HG03280 (cell line): ENCODE data around the gene ALCAM.

Source experiments
- ATAC-seq: cut with Tn5 transposase; IDR thresholded peaks from one replicate; pipeline ENCODE4 v1.9.1; 2021; ENCODE audit warnings: mild to moderate bottlenecking, moderate library complexity; ENCODE audit not compliant: unreplicated experiment

The ALCAM gene

DNA sequence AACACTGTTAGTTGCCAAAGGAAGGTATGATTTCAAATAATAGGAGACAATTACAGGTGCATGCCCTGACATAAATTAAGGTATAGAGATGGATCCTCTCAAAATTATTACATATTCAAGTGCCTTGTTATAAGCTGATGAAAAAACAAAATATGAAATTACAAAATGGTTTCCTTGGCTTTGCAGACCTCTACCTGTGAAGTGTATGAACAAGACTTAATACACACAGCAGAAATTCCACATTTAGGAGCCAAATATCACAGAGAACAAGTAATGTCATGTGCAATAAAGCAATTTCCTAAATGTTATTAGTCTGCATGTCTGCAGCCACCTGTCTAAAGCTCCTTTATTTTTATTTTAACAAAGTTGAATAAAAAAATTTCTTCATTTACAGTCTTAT lies 151.5 kb downstream of the ALCAM start:
- no peak for ATAC-seq

DNA sequence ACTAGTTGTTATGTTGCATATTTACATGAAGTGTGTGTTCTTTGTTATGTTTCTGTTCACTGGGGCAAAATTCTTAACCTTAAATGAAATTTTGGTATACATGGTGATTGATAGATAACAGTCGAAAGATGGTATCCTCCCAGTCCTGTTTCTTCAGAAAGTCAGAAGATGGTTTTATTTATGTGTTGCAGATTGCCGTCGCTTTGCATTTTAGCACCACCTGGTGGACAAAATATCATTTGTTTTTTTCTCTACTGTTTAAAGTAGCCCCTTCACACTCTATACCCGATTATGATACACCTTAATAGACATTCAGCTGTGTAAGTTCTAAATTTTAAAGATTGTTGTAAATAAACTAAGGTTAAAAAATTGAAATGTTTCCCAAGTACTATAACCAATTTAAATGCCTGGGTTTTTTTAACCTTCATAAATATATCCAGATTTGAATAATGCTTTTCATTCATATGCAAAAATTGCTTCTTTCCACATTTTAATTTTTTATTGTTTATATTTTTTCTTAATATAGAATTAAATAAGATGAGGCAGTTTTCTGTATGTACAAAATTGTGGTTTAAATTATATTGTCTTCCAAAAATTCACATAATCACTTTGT lies 152.2 kb downstream of the ALCAM start:
- peak; percentile 93 for ATAC-seq

DNA sequence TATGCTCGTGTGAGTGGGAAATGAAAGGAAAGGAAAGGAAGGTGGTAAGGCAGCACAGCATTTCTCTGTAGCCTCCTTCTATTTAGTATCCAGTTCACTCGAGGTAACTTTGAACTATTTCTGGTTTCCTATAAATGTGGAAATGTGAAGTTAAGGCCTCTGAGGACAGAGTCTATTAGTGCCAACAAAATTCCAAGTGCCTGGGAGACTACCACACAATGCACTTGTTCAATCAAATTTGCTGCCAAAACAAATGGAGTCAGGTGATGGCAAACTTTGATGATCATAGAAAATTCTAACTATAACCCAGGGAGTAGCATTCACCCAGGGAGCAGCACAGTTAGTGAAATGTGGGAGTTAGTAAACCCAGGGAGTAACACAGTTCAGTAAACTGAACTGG lies 155.1 kb downstream of the ALCAM start:
- no peak for ATAC-seq

DNA sequence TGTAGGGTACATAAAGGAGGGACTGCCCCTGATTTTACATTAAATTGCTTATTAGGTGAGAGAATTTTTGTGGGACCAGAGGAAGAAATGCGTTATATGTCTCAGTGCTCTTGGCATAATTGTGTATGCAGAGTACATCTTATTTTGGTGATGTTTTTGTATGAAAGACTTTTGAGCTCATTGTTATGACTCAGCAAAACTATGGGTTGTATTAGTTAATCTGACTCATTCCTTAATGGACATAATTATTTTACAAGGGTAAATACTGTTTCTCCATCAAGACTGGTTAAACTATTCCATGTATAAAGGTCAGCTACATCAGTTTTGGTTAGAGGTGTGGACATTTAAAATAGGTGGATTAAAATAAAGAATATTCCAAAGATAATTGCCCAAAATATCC lies 156.8 kb downstream of the ALCAM start:
- no peak for ATAC-seq

DNA sequence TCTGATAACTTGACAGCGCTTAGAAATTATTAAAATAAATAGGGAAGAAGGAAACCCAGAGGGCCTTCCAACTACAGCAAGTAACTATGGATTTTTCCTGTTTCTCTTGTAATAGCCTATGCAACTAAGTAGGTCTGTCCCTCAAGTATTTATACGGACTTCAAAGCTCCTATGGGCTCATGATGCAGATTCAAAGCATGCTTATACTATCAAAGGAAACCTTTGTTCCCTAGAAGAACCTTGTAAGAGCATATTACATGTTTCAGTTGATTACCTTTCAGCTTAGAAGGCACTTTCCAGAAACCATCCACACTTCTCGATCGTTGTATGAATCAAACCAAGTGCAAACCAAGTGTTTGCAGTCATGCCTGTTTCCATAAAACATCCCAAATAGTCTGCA lies 158.8 kb downstream of the ALCAM start:
- ATAC-seq: no peak

DNA sequence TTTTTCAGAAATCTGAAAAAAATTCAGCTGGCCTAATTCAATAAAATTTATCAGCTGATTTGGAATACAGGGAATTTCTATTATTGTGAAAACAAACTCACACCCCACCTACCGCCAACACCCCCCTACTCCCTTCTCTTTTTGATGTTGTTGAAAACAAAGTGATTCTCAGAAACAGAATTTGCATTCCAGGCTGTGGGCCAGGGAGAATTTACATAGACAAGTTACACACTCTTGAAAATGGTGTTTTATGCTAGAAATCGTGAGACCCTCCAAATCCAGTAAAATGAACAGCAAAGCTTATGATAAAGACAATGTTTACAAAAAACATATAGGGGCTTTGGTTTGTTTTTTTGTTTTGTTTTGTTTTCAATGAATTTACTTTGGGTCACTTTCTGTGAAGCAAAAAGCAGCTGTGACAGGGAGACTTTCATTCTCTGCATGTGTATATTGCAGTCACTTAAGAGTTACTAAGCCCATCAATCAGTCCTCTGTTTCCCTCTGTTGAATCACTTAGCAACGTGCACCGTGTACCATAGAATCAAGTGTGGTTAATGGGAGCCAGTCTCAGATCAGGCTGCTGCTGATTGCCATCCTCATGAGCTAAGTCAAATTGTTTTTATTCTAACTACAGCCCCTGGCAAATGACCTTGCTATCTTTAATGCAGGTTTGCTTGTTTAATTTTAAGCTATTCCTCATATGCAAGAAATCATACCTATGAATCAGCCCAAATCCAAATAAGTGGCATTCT lies 159.8 kb downstream of the ALCAM start:
- ATAC-seq: no peak

DNA sequence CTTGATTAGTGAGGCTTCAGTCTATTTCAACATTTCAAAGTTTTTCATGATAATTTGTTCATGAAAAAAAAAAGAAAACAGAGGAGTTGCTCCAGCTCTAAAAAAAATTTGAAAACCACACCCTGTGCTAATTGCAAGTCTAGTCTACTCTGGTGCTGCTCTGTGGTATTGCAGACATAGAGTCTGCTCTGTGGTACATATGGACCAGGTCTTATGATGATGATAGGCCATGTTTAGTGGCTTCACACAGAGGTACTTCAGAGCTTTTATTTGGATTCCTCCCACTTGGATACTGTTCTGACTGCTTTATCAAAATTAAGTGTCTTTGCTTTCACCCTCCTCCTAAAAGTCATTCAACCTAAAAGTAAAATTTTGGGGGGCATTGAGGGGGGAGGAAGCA lies 160.8 kb downstream of the ALCAM start:
- ATAC-seq: no peak

DNA sequence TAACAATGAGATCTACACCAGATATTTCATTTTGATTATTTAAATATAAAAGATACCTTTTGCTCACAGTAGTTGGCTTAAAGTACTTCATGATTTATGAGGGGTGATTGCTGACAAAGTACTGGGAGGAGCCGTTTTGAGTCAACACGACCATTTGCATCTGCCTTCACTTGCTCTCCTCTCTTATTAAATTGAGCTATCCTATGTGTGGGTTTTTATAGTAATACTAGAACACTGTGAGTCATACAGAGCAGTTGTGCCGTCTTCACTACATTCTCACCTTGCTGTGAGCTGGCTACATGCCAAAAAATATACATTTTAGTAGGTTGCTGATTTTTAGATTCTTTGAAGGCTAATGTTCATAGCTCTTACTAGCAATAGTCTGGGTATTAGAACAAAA lies 161.2 kb downstream of the ALCAM start:
- peak; percentile 73 for ATAC-seq

DNA sequence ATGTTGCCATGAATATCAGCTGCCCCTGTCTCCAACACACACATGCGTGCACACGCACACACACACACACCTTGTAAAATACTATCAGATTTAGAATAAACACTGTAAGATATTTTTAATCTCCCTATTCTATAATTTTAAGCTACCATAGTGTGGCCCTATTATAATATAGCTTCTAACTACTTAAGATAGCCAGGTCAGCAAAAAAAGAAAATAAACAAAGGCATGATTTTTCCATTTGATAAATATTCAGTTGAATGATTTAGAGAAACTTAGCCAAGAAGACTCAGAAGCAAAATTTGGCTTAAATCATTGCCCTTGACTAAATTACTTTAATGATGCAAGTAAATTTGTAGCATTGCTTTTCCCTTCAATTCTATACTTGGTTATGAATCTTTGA lies 162.2 kb downstream of the ALCAM start:
- ATAC-seq: no peak

DNA sequence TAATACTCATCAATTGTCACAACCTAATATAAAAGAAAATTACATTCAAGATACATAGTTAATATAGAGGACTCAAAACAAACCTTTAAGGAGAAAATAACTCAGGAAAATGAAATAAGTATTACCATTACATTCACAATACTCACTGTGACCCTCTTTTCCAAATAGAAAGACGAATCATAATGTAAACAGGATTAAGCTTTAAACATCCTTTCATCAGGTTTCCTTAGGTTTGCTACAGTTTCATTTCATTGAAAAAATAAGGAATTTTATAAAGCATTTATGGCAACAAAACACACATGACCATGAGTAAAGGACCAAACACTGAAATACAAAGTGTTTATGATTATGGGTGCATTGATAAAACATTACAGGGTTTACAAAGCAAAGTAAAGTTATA lies 162.7 kb downstream of the ALCAM start:
- no peak for ATAC-seq

DNA sequence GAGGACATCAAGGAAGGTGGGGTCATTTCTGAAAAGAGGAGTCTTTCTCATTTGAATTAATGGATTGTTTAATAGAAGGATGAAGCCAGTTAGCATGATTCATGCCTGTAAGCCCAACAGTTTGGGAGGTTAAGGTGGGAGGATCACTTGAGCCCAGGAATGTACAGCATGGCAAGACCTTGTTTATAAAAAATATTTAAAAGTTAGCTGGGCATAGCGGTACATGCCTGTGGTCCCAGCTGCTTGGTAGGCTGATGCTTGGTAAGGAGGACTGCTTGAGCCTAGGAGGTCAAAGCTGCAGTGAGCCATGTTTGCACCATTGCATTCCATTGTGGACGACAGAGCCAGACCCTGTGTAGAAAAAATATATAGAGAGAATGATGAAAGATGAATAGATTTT lies 165.5 kb downstream of the ALCAM start:
- no peak for ATAC-seq

DNA sequence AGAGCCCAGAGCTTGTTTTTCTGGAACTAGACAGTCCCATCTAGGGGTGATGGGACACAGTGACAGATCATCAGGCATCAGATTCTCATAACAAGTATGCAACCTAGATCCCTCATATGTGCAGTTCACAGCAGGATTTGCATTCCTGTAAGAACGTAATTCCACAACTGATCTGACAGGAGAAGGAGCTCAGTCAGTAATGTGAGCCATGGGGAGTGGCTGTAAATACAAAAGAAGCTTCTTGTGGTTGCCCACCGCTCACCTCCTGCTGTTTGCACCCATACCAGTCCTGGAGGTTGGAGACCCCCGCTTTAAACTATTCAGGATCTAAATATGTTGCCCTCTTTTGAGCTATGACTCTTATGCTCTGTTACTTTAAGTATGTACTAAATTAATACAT lies 167.3 kb downstream of the ALCAM start:
- no peak for ATAC-seq

DNA sequence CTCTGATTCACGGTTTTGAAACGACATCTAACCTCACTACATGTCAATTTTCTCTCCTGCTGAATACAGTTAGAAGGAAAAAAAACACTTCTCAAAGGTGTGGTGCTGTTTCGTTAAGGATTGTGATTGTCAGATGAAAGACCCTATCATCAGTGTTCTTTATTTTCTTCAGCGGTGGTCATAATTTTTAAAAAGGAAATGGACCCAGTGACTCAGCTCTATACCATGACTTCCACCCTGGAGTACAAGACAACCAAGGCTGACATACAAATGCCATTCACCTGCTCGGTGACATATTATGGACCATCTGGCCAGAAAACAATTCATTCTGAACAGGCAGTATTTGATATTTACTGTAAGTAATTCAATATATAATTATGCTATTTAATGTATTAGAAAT lies 167.8 kb downstream of the ALCAM start:
- no peak for ATAC-seq

DNA sequence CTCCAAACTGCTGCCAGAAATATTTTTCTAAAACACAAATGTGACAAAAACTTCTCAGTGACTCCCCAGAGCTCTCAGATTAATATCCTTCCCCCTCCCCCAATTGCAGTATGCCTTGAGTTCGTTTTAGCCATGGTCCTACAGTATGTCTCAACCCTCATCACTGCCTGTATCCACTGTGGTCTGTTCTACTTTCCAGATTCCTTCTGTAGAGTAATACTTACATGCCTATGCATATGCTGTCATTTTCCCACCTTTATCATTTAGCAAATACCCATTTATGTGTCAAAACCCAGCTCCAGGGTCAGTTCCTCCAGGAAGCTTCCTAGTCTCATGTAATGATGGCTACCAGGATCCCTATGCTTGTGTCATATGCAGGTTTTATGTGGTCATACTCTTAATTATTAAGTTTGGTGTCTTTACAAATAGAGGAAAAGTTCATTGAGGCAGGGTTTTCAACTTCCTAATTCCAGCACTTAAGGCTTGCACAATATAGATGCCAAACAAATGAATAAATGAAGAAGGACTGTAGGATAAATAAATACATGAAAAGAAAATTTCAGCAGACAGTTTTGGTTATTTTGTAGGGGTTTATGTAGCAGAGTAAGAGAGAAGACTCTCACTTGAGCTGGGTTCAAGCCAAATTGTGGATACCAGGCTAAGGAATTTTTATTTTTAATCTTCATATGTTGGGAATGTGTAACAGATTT lies 170.8 kb downstream of the ALCAM start:
- no peak for ATAC-seq

DNA sequence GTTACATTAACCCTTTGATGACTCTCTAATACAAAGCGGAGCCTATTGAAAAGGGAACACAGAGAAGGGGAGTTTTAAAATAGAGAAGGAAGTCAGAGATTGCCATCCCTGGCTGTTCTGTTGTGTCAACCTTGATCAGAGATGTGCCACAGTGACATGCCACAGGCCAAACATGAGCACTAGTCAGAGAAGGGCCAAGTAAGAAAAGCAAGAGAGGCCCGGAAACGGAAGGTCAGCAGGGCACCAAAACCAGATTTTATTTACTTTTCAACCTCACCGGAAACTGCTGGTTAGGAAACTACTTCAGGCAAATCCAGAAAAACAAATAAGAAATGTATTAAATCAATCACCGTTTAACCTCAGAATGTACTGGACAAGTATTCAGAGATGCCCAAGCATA lies 171.8 kb downstream of the ALCAM start:
- no peak for ATAC-seq

DNA sequence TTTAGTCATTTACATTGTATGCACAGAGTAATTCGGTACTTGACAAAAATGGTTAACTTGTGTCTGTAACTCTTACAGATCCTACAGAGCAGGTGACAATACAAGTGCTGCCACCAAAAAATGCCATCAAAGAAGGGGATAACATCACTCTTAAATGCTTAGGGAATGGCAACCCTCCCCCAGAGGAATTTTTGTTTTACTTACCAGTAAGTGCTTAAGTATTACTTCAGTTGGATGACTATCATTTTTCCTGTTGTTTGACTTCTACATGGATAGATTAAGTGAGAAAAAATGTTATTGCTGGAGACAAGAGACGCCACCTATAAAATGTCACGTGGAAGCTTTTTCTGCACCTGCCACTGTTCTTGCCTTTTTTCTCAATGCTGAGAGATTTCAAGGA lies 173.2 kb downstream of the ALCAM start:
- ATAC-seq: no peak

DNA sequence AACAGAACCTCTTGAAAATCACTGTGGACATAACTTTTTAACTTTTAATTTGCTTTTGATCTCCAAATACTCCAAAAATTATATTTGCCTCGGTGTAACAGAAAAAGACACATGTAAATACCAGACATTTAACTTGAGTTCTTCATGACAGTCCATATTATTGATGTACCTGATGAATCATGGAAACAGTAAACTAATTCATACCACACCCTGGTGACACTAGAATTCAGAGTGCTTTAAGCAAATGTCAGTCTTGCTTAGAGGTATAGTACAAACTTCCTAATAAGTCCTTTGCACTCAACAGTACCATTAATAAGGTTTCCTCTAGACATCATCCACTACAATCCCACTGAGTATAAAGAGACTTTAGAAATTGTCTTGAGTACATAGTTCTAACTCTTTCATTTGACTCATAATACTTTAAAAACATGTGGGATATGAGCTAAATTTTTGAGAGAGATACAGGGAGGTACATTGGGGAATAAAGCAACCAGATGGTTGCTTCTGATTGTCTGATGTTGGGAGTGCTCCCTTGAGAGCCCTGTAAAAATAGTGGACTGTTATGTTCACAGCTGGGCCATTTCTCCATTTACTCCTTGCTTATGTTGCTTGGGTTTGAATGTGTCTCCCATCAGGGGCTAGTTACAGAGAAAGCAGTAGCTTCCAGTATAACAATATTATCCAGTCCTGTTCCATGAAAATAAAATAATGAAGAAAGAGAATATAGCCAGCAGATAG lies 175.7 kb downstream of the ALCAM start:
- no peak for ATAC-seq

DNA sequence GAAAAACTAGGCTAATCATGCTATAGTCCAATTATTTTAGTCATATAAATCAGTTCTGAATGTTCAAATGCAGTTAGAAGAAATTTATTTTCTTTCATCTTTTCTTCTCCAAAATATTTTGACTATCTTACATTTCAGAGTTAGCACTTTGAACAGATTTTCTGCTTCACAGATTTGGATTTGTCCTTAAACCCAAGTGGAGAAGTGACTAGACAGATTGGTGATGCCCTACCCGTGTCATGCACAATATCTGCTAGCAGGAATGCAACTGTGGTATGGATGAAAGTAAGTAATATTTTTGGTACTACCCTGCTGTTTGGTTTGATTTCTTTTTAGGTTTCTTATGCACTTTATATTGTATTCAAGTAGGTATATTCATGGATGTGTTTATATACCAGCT lies 178.3 kb downstream of the ALCAM start:
- no peak for ATAC-seq

DNA sequence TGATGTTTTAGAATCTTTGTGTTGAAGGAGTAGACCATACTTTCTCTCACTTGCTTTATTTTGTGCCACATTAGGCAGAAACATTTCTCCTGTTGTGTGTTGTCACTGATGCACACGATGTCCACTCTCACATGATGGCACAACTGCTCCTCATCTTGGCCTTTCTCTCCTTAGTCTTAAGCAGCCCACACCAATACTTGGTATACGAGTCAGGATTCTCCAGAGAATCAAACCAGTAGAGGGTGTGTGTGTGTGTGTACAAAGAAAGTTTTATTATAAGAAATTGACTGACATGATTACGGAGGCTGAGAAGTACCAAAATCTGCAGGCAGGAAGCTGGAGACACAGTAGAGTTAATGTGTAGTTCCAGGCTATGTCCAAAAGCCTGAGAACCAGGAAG lies 187.1 kb downstream of the ALCAM start:
- no peak for ATAC-seq

DNA sequence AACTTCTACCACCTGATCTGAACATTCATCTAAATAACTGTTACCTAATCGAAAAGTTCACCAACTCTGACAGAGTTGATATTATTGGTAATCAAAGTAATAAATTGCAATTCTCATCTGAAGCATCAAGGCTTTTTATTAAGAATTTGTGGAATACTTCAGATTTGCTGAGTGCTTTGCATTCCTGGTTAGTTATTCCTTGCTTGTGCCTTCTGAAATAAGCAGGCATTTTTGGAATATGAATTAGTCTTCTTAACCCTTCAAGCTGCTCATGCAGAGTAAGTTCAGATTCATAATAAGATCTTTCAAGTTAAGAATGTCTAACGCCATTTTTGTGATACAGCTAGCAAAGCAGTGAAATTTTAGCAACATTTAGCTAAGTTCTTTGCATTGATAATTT lies 188.5 kb downstream of the ALCAM start:
- no peak for ATAC-seq

DNA sequence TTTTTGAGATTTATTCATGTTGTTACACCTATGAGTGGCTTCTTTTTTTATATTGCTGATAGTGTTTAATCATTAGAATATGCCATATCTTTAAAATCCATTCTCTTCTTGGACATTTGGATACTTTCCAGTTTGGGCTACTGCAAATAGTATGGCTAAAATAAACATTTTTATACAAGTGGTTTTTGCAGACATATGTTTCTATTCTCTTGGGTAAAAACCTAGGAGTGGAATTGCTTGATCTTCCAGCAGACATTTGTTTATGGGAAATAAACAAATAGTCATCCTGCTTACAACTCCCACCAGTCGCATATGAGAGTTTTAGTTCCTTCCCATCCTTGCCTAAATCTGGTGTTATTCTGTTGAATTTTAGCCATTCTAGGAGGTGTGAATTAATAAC lies 193.1 kb downstream of the ALCAM start:
- ATAC-seq: no peak

DNA sequence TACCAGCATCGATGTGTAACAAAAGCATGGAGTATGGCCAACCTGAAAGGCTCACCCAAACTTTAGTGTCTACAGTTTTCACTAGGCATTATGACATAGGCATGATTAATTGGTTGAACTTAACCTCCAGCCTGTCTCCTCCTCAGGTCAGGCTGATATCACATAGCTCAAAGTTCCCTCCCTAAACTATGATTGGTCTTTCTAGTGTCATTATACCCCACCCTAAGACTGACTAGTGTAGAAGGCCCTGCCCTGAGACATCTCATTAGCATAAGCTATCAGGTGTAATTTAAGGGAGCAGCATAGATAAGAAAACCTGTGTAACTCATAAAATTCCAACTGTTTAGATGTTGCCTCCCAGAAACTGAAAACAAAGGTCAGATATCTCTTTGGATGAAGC lies 195.2 kb downstream of the ALCAM start:
- no peak for ATAC-seq
